Activated CD4-positive, alpha-beta T cell treated with anti-CD3 and anti-CD28 coated beads, Interleukin-2, Interleukin-4, amounts not matched to agents 100 ng/mL and 50 ng/mL, durations not matched to agents 16 hours and 8 hours (primary cell): ENCODE data around the gene VKORC1L1.
"Not testable (repeated sequence)": the region's sequence is repeated elsewhere in the genome, so short reads cannot be mapped to it uniquely, and the experiment has no call there.

Experiments
- DNase-seq: peaks from one replicate; pipeline ENCODE4 v3.0.0-alpha.2; 2020; ENCODE audit warnings: low spot score

VKORC1L1 gene

GRCh38 chr7:65885533-65885932, 12.7 kb downstream of the VKORC1L1 start:
- not testable (repeated sequence) for DNase-seq

- not testable (repeated sequence) for DNase-seq
These were observed 15.7 kb downstream of the VKORC1L1 start for GRCh38 chr7:65888434-65889156.

GRCh38 chr7:65889722-65890121, 16.8 kb downstream of the VKORC1L1 start:
- DNase-seq = not testable (repeated sequence)

- DNase-seq = no peak
These were observed 19.3 kb downstream of the VKORC1L1 start for GRCh38 chr7:65892161-65892560.

- no peak for DNase-seq
These were observed 20.0 kb downstream of the VKORC1L1 start for GRCh38 chr7:65892835-65893234.

- DNase-seq = no peak
These were observed 23.5 kb downstream of the VKORC1L1 start for GRCh38 chr7:65896279-65896870.

- not testable (repeated sequence) for DNase-seq
These were observed 24.4 kb downstream of the VKORC1L1 start for GRCh38 chr7:65897289-65897688.

- DNase-seq = not testable (repeated sequence)
These were observed 26.0 kb downstream of the VKORC1L1 start for GRCh38 chr7:65898677-65899447.

GRCh38 chr7:65902306-65902705, 29.4 kb downstream of the VKORC1L1 start:
- no peak for DNase-seq

GRCh38 chr7:65907501-65908198, 34.8 kb downstream of the VKORC1L1 start:
- DNase-seq = no peak

- no peak for DNase-seq
These were observed 37.4 kb downstream of the VKORC1L1 start for GRCh38 chr7:65910237-65910636.

- DNase-seq = no peak
These were observed 39.4 kb downstream of the VKORC1L1 start for GRCh38 chr7:65912237-65912636.

GRCh38 chr7:65915921-65916657, 43.2 kb downstream of the VKORC1L1 start:
- DNase-seq = no peak

GRCh38 chr7:65923316-65923715, 50.4 kb downstream of the VKORC1L1 start:
- DNase-seq = no peak

GRCh38 chr7:65924193-65924592, 51.3 kb downstream of the VKORC1L1 start:
- DNase-seq = no peak

GRCh38 chr7:65925040-65925439, 52.2 kb downstream of the VKORC1L1 start:
- no peak for DNase-seq

GRCh38 chr7:65926588-65926987, 53.7 kb downstream of the VKORC1L1 start:
- DNase-seq = no peak

GRCh38 chr7:65927489-65928448, 54.9 kb downstream of the VKORC1L1 start:
- DNase-seq = no peak

- DNase-seq = no peak
These were observed 58.8 kb downstream of the VKORC1L1 start for GRCh38 chr7:65931685-65932084.

- DNase-seq = no peak
These were observed 64.4 kb downstream of the VKORC1L1 start for GRCh38 chr7:65937296-65937695.
